ENCODE results near the gene UPB1.

GRCh38 chr22:24532075-24532474 lies 36.9 kb downstream of the UPB1 start:
- no peak for TF ChIP-seq CTCF (conservative IDR thresholded peaks at IDR 0.05; ENCODE audit: low read length)
- no peak for TF ChIP-seq EZH2phosphoT487 (IDR thresholded peaks at IDR 0.05; ENCODE audit: borderline replicate concordance)
